LNCAP (cell line): Measurements from ENCODE around the gene LPCAT1.

ENCODE experiments used
- TF ChIP-seq, protein P1 (sequence below): fragments of 450-650 bp; IDR thresholded peaks from 2 replicates; pipeline ENCODE4 v1.5.1; 2017; ENCODE audit warnings: mild to moderate bottlenecking

Gene LPCAT1

DNA sequence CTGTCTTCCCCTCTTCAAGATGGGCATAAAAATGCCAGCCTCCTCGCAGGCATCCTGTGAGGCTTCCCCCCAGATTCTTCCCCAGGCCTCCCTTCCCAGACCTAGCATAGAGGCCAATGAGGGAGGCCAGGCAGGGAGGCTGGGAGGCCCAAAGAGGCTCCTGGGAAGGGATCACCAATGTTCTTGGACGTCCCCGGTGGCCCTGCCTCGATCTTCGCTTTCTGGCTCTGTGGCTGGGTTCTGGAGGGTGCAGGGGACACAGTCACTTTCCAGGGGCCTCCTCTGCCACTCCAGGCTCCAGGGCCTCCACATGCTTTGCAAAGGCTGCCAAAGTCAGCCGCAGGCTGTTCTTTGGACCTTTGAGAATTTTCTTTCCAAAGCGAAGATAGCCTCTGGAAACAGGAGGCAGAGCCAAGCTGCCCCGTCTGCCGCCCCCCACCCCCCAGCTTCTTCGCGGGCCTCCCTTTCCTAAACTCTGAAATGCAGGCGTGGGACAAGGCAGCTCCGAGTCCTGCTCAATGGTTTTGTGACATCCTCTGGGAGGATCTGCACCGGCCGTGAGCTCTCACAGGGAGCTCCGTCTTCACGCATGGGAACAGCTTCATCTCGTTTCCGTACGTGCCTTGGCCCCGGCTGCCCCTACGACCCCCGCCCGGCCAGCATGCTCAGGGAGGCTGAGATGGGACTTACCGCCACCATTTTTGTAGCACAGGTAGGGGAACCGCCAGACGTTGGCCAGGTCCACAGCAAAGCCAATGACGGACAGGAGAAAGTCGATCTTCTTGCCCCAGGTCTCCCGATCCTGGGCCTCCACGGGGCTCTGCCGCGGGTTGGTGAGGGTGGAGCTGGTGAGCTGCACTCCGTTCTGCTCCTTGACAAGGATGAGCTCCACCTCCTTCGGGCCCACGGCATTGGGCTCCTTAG is 81.3 kb downstream of the LPCAT1 start:
- TF ChIP-seq, protein P1, sequence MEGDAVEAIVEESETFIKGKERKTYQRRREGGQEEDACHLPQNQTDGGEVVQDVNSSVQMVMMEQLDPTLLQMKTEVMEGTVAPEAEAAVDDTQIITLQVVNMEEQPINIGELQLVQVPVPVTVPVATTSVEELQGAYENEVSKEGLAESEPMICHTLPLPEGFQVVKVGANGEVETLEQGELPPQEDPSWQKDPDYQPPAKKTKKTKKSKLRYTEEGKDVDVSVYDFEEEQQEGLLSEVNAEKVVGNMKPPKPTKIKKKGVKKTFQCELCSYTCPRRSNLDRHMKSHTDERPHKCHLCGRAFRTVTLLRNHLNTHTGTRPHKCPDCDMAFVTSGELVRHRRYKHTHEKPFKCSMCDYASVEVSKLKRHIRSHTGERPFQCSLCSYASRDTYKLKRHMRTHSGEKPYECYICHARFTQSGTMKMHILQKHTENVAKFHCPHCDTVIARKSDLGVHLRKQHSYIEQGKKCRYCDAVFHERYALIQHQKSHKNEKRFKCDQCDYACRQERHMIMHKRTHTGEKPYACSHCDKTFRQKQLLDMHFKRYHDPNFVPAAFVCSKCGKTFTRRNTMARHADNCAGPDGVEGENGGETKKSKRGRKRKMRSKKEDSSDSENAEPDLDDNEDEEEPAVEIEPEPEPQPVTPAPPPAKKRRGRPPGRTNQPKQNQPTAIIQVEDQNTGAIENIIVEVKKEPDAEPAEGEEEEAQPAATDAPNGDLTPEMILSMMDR = no peak

DNA sequence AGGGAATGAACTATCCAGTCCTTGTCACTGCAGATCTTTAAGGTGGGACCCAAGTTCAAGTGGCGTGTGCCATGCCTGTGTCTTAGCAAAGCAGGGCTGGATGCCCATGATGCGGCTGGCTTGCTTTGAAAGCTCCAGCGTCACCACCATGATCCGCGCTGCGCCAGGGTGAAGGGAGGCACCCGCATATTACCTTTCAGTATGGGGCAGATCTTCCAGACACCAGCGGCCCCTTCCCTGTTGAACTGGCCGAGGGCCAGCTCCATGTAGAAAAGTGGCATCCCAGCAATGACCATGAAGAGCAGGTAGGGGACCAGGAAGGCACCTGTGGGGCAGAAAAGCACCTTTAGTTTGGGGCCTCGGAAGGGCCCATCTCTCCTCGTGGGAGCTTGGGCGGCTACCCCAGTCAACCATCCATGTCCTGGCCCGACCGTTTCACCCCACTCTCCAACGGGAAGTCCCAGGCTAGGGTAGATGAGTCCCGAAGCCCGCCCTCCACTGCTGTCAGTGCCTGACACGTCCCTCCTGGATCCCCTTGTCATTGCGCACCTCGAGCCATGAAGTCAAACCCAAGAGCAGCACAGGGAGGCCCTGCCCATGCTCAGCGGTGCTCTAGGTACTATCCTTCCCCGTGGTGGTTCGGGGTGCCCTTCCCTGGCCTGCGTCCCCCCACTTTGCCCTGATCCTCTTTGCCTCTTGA is 82.4 kb downstream of the LPCAT1 start:
- TF ChIP-seq, protein P1 = no peak

DNA sequence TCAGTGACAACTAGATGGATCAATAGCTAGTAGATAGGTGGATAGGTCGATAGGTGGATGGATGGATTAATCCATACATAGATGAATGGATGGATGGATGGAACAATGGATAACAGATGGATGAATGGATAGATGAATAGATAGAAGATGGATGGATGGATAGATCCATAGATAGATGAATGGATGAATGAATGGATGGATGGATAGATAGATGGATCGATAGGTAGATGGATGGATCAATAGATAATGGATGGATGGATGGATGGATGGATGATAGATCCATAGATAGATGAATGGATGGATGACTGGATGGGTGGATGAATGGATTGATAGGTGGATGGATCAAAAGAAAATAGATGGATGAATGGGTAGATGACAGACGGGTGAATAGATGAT is 83.7 kb downstream of the LPCAT1 start:
- TF ChIP-seq, protein P1 = no peak

DNA sequence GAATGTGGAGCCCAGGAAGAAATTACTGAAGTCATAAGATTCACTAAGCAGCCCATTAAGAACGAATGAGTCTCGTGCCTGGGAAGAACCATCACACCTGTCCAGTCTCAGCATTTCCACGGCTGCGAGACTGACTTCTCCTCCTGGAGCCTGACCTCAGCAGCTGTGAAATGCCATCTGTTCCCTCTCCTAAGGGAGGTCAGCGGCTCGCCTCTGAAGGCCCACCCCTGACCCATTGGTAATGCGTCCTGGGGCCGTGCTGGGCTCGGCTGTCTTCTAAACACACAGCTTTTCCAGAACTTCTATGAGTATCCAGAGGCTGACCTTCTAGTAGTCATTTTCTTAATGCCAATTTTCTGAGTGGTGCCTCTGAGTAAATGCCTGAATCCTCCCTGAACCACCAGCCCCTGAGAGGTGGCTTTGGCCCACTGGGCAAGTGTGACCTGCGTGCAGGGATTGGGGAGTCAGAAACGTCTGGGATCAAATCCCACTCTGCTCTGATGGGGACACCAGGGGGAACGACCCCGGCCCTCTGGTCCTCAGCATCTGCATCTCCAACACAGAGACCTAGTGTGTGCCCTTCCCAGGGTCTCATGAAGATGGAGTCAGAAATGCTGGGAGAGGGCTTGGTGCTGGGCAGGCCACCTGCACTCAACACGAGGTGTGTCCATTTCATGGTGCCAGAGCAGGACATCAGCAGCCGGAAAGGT is 84.2 kb downstream of the LPCAT1 start:
- TF ChIP-seq, protein P1 = no peak

DNA sequence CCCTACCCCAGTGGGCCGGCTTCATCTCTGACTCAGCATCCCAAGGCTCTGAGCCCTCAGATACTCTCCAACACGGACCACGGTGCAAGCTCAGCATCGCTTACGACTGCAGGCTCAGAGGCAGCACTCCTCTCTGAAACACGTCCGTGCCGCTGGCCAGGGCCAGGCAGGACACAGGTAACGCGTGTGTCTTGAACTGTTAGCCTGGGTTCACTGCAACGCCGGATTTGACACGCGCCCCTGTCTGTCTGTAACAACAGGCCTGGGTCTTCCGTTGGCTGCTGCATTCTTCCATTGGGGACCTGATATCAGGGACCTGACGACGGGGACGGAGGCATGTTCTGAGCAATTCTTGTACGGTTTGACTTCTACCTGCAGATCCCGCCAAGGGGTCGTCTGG is 84.9 kb downstream of the LPCAT1 start:
- TF ChIP-seq, protein P1 = no peak

DNA sequence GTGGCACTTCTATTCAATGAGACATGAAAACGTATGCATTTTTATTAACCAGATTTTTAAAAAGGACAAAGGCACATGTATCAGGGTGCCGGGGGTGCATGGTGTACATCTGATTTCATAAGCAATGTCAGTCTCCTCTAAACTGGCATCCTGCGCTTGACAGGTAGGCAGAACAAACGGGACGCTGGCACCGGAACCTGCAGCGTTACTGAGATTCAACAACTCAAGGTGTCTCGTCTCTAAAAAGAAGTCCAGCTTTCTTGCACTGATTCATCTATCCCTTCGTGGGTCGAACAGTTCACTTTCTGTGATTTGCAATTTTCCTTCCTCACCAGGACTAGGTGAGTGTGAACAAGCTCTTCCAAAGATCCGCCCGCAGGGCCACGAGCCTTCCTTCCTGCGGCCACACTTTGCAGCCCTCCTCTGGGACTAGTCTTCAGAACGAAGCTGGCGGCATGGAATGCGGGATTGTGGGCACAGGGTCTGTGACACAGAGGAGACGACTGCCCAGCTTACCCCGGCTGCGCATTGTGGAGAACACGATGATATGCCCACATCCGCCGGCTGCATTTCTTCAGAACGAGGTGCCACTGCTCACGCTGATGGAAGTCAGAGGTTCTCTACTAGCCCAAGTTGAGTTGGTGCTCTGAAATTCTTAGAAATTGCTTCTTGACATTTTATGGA is 85.7 kb downstream of the LPCAT1 start:
- TF ChIP-seq, protein P1 = no peak
